Peyer's patch (tissue), 4 donors: ENCODE data around the gene ENPP7. TPM values are rescaled to one million over a fixed set of nuclear protein-coding genes. Genes with fewer than 3 reads are reported as not detected.

Experiments
- DNase-seq, 3 donors: peaks; one replicate each; pipeline ENCODE4 v3.0.0-alpha.2; 2017 to 2019
- H3K27ac ChIP-seq, 4 donors: fragments of 200-600 bp; sonication (generic); one replicate each; pipeline ENCODE4 v1.5.1; 2016 to 2019
- H3K27me3 ChIP-seq, 2 donors: fragments of 200-600 bp; sonication (generic); one replicate each; pipeline ENCODE4 v1.5.1; 2019
- H3K36me3 ChIP-seq, 3 donors: fragments of 200-600 bp; sonication (generic); one replicate each; pipeline ENCODE4 v1.5.1; 2016 to 2019
- H3K4me1 ChIP-seq, 4 donors: fragments of 200-600 bp; sonication (generic); one replicate each; pipeline ENCODE4 v1.5.1; 2016 to 2019
- H3K4me3 ChIP-seq, 4 donors: fragments of 200-600 bp; sonication (generic); 1 replicate in 3 of 4; 2 replicates in 1 of 4; pipeline ENCODE4 v1.5.1; 2016 to 2019; ENCODE audit warnings: mild to moderate bottlenecking in 1 of 4
- H3K9me3 ChIP-seq, 4 donors: fragments of 200-600 bp; sonication (generic); one replicate each; pipeline ENCODE4 v1.5.1; 2016 to 2019; ENCODE audit warnings: mild to moderate bottlenecking in 1 of 4
- POLR2A ChIP-seq, 2 donors: fragments of 450-650 bp; IDR thresholded peaks; one replicate each; pipeline ENCODE4 v1.5.1; 2017; ENCODE audit warnings: antibody characterized with exemption in 2 of 2, mild to moderate bottlenecking in 2 of 2, moderate library complexity in 2 of 2
- total RNA-seq, 4 donors: library from RNA; depleted of rRNA; stranded (reverse); fragments of >200 nt; gene quantifications; one replicate each; pipeline ENCODE4 v1.1.0, GENCODE V29; 2016
- TF ChIP-seq, protein P1 (sequence below), 6 experiments: fragments of 450-650 bp in 4 of 6; fragments of 200-600 bp in 2 of 6; sonication (generic) in 1 of 6; IDR thresholded peaks; one replicate each; pipeline ENCODE4 v1.5.1; 2017 to 2019; ENCODE audit warnings: antibody characterized with exemption in 6 of 6, mild to moderate bottlenecking in 3 of 6, moderate library complexity in 1 of 6

Gene ENPP7
- total RNA-seq, 4 donors from 2014 or later, result 17.2 to 27.3 (median 22.5) TPM; not detected in 1

DNA sequence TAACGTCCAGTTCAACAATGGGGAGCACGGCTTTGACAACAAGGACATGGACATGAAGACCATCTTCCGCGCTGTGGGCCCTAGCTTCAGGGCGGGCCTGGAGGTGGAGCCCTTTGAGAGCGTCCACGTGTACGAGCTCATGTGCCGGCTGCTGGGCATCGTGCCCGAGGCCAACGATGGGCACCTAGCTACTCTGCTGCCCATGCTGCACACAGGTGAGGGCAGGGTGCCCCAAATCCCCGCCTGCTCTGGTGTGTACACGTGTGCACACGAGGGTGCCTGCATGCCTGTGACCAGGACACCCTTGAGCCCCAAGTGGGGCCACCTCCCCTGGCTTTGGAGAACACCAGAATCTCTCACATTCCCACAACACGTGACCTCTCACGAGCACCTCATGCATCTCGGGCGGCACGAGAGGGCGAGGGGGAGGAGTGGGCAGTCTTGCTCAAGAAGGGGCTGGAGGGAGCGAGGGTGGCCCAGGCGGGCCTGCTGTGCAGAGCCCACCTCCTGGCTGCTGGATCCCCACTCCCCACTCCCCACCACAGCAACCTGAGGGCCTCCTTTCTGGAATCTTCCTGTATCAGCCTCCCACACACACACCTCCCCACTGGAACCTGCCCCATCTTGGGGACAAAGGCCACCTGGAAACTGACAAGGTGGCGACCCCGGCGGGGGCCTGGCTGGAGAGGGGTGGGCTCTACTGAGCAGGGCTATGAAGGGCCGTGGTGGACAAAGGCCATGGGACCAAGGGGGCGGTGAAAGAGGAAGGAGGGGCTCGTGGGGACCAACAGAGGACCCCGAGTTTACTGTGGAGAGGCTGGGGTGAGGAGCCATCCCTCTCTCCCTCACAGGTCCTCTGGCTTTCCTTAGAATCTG lies 6.5 kb downstream of the ENPP7 start:
- no peaks in the 10 kb centered on the region for H3K27me3 ChIP-seq
- TF ChIP-seq, protein P1, sequence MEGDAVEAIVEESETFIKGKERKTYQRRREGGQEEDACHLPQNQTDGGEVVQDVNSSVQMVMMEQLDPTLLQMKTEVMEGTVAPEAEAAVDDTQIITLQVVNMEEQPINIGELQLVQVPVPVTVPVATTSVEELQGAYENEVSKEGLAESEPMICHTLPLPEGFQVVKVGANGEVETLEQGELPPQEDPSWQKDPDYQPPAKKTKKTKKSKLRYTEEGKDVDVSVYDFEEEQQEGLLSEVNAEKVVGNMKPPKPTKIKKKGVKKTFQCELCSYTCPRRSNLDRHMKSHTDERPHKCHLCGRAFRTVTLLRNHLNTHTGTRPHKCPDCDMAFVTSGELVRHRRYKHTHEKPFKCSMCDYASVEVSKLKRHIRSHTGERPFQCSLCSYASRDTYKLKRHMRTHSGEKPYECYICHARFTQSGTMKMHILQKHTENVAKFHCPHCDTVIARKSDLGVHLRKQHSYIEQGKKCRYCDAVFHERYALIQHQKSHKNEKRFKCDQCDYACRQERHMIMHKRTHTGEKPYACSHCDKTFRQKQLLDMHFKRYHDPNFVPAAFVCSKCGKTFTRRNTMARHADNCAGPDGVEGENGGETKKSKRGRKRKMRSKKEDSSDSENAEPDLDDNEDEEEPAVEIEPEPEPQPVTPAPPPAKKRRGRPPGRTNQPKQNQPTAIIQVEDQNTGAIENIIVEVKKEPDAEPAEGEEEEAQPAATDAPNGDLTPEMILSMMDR (IDR thresholded peaks at IDR 0.05), result no peak
- TF ChIP-seq POLR2A (IDR thresholded peaks at IDR 0.05), result no peak
- no peaks in the 10 kb centered on the region for H3K36me3 ChIP-seq
- no peaks in the 10 kb centered on the region for H3K9me3 ChIP-seq
- no peak for DNase-seq
- no peak overlapping the region for H3K4me3 ChIP-seq
- H3K4me1 ChIP-seq, result peaks cover 0 to 24% (median 6%) of the 10 kb centered on the region in 4 donors
- H3K27ac ChIP-seq, result no peak overlapping the region

DNA sequence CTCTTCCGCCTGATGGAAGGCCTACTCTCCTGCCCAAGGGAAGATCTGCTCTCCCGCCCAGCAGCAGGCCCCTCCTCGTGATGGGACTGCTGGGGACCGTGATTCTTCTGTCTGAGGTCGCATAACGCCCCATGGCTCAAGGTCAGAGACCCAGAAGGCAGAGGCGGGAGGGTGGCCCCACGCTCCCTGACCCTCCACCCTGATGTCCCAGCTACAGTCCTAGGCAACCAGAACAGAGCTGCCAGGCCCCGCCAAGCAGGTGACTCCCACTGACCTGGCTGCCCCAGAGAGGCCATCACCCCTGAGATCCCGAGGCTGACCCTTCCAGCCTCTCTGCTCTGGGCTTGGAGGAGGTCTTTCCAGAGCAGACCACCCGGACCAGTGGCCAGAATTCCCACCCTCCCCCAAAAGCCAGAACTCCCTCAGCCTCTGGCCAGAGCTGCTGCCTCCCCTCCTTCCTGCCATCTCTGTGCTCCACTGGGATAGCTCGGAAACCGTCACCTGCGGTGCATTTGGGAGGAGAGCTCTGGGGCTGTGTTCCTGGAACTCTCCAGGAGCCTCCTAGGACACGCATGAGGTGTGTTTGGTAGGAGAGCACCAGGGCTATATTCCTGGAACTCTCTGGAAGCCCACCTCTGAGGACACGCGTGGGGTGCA lies 7.3 kb downstream of the ENPP7 start:
- Histone ChIP-seq H3K4me3 (no peak overlapping the region), H3K27ac (no peak overlapping the region), H3K27me3 (no peaks in the 10 kb centered on the region), H3K4me1 (peaks cover 0 to 21% (median 6%) of the 10 kb centered on the region in 4 donors), H3K36me3 (no peaks in the 10 kb centered on the region), H3K9me3 (no peaks in the 10 kb centered on the region)
- DNase-seq, result no peak
- TF ChIP-seq, protein P1 (IDR thresholded peaks at IDR 0.05), result no peak
- TF ChIP-seq POLR2A (IDR thresholded peaks at IDR 0.05), result no peak

DNA sequence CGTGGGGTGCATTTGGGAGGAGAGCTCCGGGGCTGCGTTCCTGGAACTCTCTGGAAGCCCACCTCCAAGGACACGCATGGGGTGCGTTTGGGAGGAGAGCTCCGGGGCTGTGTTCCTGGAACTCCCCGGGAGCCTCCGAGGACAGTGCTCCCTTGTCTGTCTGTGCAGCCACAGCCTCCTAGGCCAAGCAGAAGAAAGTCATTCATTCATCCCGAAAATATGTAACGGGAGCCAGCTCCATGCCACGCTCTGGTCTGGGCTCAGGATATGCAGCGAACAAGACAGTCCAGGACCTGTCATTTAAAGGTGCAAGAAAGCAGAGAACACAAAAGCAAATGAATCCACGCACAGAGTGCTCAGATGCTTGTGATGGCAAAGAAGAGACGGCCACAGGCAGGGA lies 7.9 kb downstream of the ENPP7 start:
- Histone ChIP-seq H3K9me3 (no peaks in the 10 kb centered on the region), H3K4me1 (peaks cover 0 to 15% (median 6%) of the 10 kb centered on the region in 4 donors), H3K36me3 (no peaks in the 10 kb centered on the region), H3K27ac (no peak overlapping the region), H3K27me3 (no peaks in the 10 kb centered on the region), H3K4me3 (no peak overlapping the region)
- DNase-seq, result no peak
- TF ChIP-seq, protein P1 (IDR thresholded peaks at IDR 0.05), result no peak
- no peak for TF ChIP-seq POLR2A (IDR thresholded peaks at IDR 0.05)

DNA sequence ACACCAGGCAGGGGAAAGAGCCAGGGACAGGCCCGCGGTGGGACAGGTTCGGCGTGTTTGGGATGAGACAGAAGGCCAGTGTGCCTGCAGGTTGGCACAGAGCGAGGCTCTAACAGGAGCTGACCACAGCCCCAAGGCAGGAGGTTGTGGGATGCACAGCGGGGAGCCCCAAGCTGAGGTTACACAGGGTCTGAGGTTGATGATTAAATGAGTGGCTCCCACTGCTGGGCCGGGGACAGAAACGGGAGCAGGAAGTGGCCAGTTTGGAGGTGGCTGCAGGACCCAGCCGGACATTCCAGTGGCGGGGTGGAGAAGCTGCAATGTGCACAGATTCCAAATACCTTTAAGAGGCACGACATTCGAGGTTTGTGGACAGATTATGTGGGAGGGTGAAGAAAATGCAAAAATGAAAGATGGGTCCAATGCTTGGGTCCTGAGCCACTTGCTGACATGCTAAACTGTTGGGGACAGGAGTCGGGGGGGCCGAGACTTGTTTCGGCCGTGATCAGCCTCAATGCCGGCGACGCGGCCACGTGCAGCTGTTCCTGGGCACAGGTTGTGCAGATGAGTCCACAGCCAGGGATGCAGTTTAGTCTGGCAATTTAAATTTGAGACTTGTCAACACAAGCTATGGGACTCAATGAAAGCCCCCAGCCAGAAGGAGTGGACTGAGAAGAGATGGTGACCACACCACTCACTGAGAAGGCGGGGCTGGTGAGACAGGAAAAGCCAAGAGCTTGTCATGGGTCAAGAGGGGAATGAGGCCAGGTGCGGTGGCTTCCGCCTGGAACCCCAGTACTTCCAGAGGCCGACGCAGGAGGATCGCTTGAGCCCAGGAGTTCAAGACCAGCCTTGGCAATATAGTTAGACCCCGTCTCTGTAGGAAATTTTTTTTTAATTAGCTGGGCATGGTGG lies 8.7 kb downstream of the ENPP7 start:
- no peak overlapping the region for H3K27ac ChIP-seq
- no peaks in the 10 kb centered on the region for H3K9me3 ChIP-seq
- H3K36me3 ChIP-seq, result no peaks in the 10 kb centered on the region
- H3K4me3 ChIP-seq, result no peak overlapping the region
- no peak for TF ChIP-seq POLR2A (IDR thresholded peaks at IDR 0.05)
- TF ChIP-seq, protein P1 (IDR thresholded peaks at IDR 0.05), result no peak
- no peak for DNase-seq
- H3K4me1 ChIP-seq, result peaks cover 0 to 14% (median 6%) of the 10 kb centered on the region in 4 donors
- no peaks in the 10 kb centered on the region for H3K27me3 ChIP-seq

DNA sequence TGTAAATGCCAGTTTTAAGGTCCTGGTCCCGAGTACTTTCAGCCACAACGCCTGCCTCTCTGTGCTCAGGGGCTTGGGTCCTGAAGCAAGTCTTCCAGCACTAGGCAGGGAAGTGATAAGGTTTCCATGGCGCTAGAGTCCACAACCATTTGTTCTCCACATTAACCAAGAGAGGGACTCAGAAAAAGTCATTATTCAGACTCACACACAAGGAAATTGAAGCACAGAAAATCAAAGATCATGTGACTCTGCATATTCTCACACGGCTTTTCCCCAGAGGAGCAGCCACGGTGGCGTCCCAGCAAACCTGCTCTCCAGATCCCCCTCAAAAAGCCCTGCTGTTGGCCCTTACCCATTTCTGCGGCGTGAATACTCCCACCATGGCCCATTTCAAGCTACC lies 9.7 kb downstream of the ENPP7 start:
- DNase-seq, result no peak
- H3K27ac ChIP-seq, result no peak overlapping the region
- no peaks in the 10 kb centered on the region for H3K27me3 ChIP-seq
- no peaks in the 10 kb centered on the region for H3K9me3 ChIP-seq
- H3K4me1 ChIP-seq, result peaks cover 0 to 14% (median 6%) of the 10 kb centered on the region in 4 donors
- H3K4me3 ChIP-seq, result no peak overlapping the region
- TF ChIP-seq, protein P1 (IDR thresholded peaks at IDR 0.05), result no peak
- TF ChIP-seq POLR2A (IDR thresholded peaks at IDR 0.05), result no peak
- H3K36me3 ChIP-seq, result no peaks in the 10 kb centered on the region
